Spleen (tissue), 7 donors: ENCODE results near the gene ERC2.

Experiments used
- CTCF ChIP-seq, 11 experiments: fragments of 200-600 bp in 7 of 11; fragments of 450-650 bp in 4 of 11; sonication (generic) in 4 of 11; IDR thresholded peaks in 8 of 11; conservative IDR thresholded peaks in 3 of 11; 1 replicate in 7 of 11; 2 replicates in 4 of 11; pipeline versions ENCODE4 v1.4.0 to v1.8.0; 2016 to 2021; ENCODE audit warnings: antibody characterized with exemption in 11 of 11, inconsistent platforms in 4 of 11, mild to moderate bottlenecking in 1 of 11
- POLR2A ChIP-seq, 3 donors: fragments of 450-650 bp; IDR thresholded peaks; one replicate each; pipeline ENCODE4 v1.5.1; 2017; ENCODE audit warnings: antibody characterized with exemption in 3 of 3, mild to moderate bottlenecking in 1 of 3
- donor health status: DM: no; HTN: no; CAD: no; lungs with moderate emphysema.
- donor health status: DM: no; HTN: no; CAD: no.
- donor health status: DM: no; HTN: no; CAD: no.

- TF ChIP-seq CTCF (IDR thresholded peaks at IDR 0.05 in 8 of 11, conservative IDR thresholded peaks at IDR 0.05 in 3 of 11) (no peak), POLR2A (IDR thresholded peaks at IDR 0.05) (no peak)
Observed at GRCh38 chr3:55688154-55688553, 780.1 kb downstream of the ERC2 start.
